Liver (tissue), 9 donors: ENCODE measurements around the gene SLC22A9. TPM values are rescaled to one million over a fixed set of nuclear protein-coding genes. Genes with fewer than 3 reads are reported as not detected.

Experiments used
- DNase-seq: peaks from one replicate; pipeline ENCODE4 v3.0.0-alpha.2; 2017; ENCODE audit warnings: low spot score
- H3K27ac ChIP-seq, 2 donors: one replicate each; pipeline ENCODE4 v1.7.0; 2013; ENCODE audit warnings: inconsistent platforms in 2 of 2, low read length in 2 of 2, control low read depth in 1 of 2, low read depth in 1 of 2, mild to moderate bottlenecking in 1 of 2
- H3K27me3 ChIP-seq, 4 donors: one replicate each; pipeline versions ENCODE4 v1.6.1 to v1.7.0; 2013; ENCODE audit warnings: low read length in 3 of 4, inconsistent platforms in 1 of 4, mild to moderate bottlenecking in 1 of 4, moderate library complexity in 1 of 4; ENCODE audit not compliant: control insufficient read depth in 4 of 4, insufficient read depth in 4 of 4
- H3K36me3 ChIP-seq, 4 donors: one replicate each; pipeline versions ENCODE4 v1.6.1 to v1.7.0; 2013; ENCODE audit warnings: low read length in 3 of 4, mild to moderate bottlenecking in 3 of 4, low read depth in 1 of 4, moderate library complexity in 1 of 4; ENCODE audit not compliant: control insufficient read depth in 4 of 4, insufficient read depth in 3 of 4
- H3K4me1 ChIP-seq, 4 donors: one replicate each; pipeline versions ENCODE4 v1.6.1 to v1.7.0; 2013; ENCODE audit warnings: low read length in 3 of 4, mild to moderate bottlenecking in 3 of 4, moderate library complexity in 1 of 4; ENCODE audit not compliant: control insufficient read depth in 4 of 4, insufficient read depth in 4 of 4
- H3K4me3 ChIP-seq, 3 donors: one replicate each; pipeline versions ENCODE4 v1.6.1 to v1.7.0; 2013; ENCODE audit warnings: low read length in 3 of 3, control low read depth in 1 of 3, low read depth in 1 of 3, mild to moderate bottlenecking in 1 of 3
- H3K9ac ChIP-seq, 2 donors: one replicate each; pipeline ENCODE4 v1.7.0; 2013; ENCODE audit warnings: low read length in 2 of 2, mild to moderate bottlenecking in 2 of 2, moderate library complexity in 2 of 2, control low read depth in 1 of 2, low read depth in 1 of 2
- H3K9me3 ChIP-seq, 4 donors: one replicate each; pipeline versions ENCODE4 v1.6.1 to v1.7.0; 2013; ENCODE audit warnings: low read length in 3 of 4; ENCODE audit not compliant: control insufficient read depth in 4 of 4
- EGR1 ChIP-seq, 2 donors: IDR thresholded peaks; 2 replicates each; pipeline ENCODE4 v1.6.1; 2016 to 2018; ENCODE audit warnings: antibody characterized with exemption in 2 of 2, low read depth in 2 of 2
- FOXA1 ChIP-seq: IDR thresholded peaks from 2 replicates; pipeline ENCODE4 v1.6.1; 2016; ENCODE audit warnings: antibody characterized with exemption
- FOXA2 ChIP-seq: IDR thresholded peaks from 2 replicates; pipeline ENCODE4 v1.6.1; 2016; ENCODE audit warnings: antibody characterized with exemption
- GABPA ChIP-seq, 2 donors: IDR thresholded peaks in 1 of 2; conservative IDR thresholded peaks in 1 of 2; 2 replicates each; pipeline ENCODE4 v1.6.1; 2016; ENCODE audit warnings: antibody characterized with exemption in 2 of 2, mild to moderate bottlenecking in 1 of 2, moderate library complexity in 1 of 2
- HNF4A ChIP-seq, 2 donors: conservative IDR thresholded peaks; 2 replicates each; pipeline ENCODE4 v1.6.1; 2016; ENCODE audit warnings: antibody characterized with exemption in 2 of 2, mild to moderate bottlenecking in 2 of 2
- HNF4G ChIP-seq: IDR thresholded peaks from 2 replicates; pipeline ENCODE4 v1.6.1; 2016; ENCODE audit warnings: antibody characterized with exemption
- JUND ChIP-seq, 2 donors: IDR thresholded peaks; 2 replicates each; pipeline ENCODE4 v1.6.1; 2016; ENCODE audit warnings: antibody characterized with exemption in 2 of 2
- NR2F2 ChIP-seq: IDR thresholded peaks from 2 replicates; pipeline ENCODE4 v1.6.1; 2016; ENCODE audit warnings: antibody characterized with exemption
- RAD21 ChIP-seq, 2 donors: IDR thresholded peaks; 2 replicates each; pipeline ENCODE4 v1.6.1; 2016; ENCODE audit warnings: antibody characterized with exemption in 2 of 2, mild to moderate bottlenecking in 2 of 2
- RXRA ChIP-seq, 2 donors: IDR thresholded peaks; 2 replicates each; pipeline ENCODE4 v1.6.1; 2017 to 2018; ENCODE audit warnings: antibody characterized with exemption in 2 of 2, mild to moderate bottlenecking in 1 of 2
- SP1 ChIP-seq: IDR thresholded peaks from 2 replicates; pipeline ENCODE4 v1.6.1; 2018; ENCODE audit warnings: antibody characterized with exemption, mild to moderate bottlenecking
- TAF1 ChIP-seq: conservative IDR thresholded peaks from 2 replicates; pipeline ENCODE4 v1.6.1; 2016; ENCODE audit warnings: antibody characterized with exemption, mild to moderate bottlenecking
- YY1 ChIP-seq: IDR thresholded peaks from 2 replicates; pipeline ENCODE4 v1.6.1; 2016; ENCODE audit warnings: antibody characterized with exemption, mild to moderate bottlenecking
- WGBS: extraction: QIAGEN DNeasy Blood & Tissue Kit; methylation state at CpG from one replicate; pipeline ENCODE4 v1.1.7; 2013; 5-methylcytosine and 5-hydroxymethylcytosine counted together
- polyA plus RNA-seq, 2 donors: library from polyadenylated mRNA; stranded (reverse) in 1 of 2; unstranded in 1 of 2; fragments of 200-250 nt in 1 of 2; fragments of >200 nt in 1 of 2; fragmentation: Nextera tagmentation in 1 of 2; extraction: Ambion mirVana in 1 of 2; gene quantifications; one replicate each; pipeline versions ENCODE4 v1.2.1 to v1.2.3, GENCODE V29; 2013 to 2015
- total RNA-seq, 2 donors: library from RNA; depleted of rRNA; stranded (reverse); fragments of >200 nt; gene quantifications; one replicate each; pipeline ENCODE4 v1.2.3, GENCODE V29; 2014
- TF ChIP-seq, protein P1 (sequence below): IDR thresholded peaks from 2 replicates; pipeline ENCODE4 v1.6.1; 2016; ENCODE audit warnings: antibody characterized with exemption
- TF ChIP-seq, protein P2 (sequence below): IDR thresholded peaks from 2 replicates; pipeline ENCODE4 v1.6.1; 2016; ENCODE audit warnings: antibody characterized with exemption
- TF ChIP-seq, protein P3 (sequence below): fragments of 150-350 bp; IDR thresholded peaks from 2 replicates; pipeline ENCODE4 v1.5.1; 2017; ENCODE audit warnings: improper control_type of control experiment, low read depth, low read length; ENCODE audit not compliant: missing input control
- TF ChIP-seq, protein P4 (sequence below): IDR thresholded peaks from 2 replicates; pipeline ENCODE4 v1.6.1; 2016; ENCODE audit warnings: antibody characterized with exemption, mild to moderate bottlenecking
- donor health status: healthy.
- donor health status: healthy.
- donor health status: healthy.
- donor health status: healthy.
- donor health status: healthy.

Gene SLC22A9
- total and polyA plus RNA-seq, 4 donors, result 10.0 to 138 (median 18.9) TPM

DNA sequence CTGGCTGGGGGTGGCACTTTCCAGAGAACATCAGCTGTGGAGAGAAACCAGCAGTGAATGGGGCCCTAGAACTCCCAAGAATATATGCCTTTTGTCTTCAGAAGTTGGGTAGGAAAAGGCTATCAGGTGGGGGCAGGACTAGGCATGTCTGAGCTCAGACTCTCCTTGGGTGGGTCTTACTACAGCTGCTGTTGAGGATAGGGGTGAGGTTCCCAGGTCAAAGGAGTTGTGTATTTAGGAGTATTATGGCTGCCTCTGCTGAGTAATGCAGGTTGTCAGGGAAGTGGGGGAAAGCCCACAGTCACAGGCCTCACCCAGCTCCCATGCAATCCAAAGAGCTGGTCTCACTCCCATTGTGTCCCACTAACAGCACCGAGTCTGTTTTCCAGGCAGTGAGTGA is 26.1 kb downstream of the SLC22A9 start:
- H3K27ac ChIP-seq, result no peak overlapping the region
- peaks cover 0 to 22% (median 5%) of the 10 kb centered on the region in 4 donors for H3K36me3 ChIP-seq
- 90% methylated on average over 1 of the region's 1 CpG for WGBS
- DNase-seq, result no peak
- no peaks in the 10 kb centered on the region for H3K4me1 ChIP-seq
- H3K9ac ChIP-seq, result no peak overlapping the region
- no peak overlapping the region for H3K4me3 ChIP-seq
- TF ChIP-seq GABPA (IDR thresholded peaks at IDR 0.05 in 1 of 2, conservative IDR thresholded peaks at IDR 0.05 in 1 of 2), result no peak
- TF ChIP-seq, protein P1, sequence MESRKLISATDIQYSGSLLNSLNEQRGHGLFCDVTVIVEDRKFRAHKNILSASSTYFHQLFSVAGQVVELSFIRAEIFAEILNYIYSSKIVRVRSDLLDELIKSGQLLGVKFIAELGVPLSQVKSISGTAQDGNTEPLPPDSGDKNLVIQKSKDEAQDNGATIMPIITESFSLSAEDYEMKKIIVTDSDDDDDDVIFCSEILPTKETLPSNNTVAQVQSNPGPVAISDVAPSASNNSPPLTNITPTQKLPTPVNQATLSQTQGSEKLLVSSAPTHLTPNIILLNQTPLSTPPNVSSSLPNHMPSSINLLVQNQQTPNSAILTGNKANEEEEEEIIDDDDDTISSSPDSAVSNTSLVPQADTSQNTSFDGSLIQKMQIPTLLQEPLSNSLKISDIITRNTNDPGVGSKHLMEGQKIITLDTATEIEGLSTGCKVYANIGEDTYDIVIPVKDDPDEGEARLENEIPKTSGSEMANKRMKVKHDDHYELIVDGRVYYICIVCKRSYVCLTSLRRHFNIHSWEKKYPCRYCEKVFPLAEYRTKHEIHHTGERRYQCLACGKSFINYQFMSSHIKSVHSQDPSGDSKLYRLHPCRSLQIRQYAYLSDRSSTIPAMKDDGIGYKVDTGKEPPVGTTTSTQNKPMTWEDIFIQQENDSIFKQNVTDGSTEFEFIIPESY, result no peak
- TF ChIP-seq, protein P2, sequence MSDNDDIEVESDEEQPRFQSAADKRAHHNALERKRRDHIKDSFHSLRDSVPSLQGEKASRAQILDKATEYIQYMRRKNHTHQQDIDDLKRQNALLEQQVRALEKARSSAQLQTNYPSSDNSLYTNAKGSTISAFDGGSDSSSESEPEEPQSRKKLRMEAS, result no peak
- TF ChIP-seq RXRA (IDR thresholded peaks at IDR 0.05), result no peak
- no peak for TF ChIP-seq SP1
- TF ChIP-seq EGR1 (IDR thresholded peaks at IDR 0.05; ENCODE audit: low read depth in 2 of 2), result no peak
- TF ChIP-seq, protein P3, sequence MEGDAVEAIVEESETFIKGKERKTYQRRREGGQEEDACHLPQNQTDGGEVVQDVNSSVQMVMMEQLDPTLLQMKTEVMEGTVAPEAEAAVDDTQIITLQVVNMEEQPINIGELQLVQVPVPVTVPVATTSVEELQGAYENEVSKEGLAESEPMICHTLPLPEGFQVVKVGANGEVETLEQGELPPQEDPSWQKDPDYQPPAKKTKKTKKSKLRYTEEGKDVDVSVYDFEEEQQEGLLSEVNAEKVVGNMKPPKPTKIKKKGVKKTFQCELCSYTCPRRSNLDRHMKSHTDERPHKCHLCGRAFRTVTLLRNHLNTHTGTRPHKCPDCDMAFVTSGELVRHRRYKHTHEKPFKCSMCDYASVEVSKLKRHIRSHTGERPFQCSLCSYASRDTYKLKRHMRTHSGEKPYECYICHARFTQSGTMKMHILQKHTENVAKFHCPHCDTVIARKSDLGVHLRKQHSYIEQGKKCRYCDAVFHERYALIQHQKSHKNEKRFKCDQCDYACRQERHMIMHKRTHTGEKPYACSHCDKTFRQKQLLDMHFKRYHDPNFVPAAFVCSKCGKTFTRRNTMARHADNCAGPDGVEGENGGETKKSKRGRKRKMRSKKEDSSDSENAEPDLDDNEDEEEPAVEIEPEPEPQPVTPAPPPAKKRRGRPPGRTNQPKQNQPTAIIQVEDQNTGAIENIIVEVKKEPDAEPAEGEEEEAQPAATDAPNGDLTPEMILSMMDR, result no peak
- no peak for TF ChIP-seq JUND (IDR thresholded peaks at IDR 0.05)
- no peaks in the 10 kb centered on the region for H3K27me3 ChIP-seq
- no peaks in the 10 kb centered on the region for H3K9me3 ChIP-seq

DNA sequence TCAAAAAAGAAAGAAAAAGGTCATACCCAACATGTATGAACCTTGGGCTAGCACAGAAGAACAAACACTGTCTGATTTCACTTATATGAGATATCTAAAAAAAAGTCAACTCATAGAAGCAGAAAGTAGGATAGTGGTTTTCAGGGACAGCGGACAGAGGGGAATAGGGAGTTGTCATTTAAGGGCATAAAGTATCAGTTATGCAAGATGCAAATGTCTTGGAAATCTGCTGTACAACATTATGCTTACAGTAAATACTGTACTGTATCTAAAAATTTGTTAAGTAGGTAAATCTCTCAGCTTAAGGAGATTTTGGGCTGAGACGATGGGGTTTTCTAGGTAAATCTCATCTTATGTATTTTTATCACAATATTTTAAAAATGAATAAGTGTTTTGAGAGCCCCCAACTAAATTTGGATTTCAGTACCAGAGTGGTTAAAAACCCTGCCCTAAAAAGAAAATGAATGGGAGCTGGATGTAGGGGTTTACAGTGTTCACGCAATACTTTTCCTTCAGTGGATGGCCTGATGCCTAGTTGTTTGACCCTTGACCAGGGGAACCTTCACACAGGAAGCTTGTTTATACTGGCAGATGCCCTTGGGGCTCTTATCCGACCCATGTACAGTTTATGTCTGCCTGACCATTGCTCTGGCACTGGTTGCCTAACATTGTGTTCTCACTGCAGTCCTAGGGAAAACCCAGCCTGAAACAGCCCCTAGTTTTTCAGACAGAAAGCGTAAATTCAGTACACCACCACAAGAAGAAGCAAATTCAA is 34.8 kb downstream of the SLC22A9 start:
- no peak overlapping the region for H3K4me3 ChIP-seq
- peaks cover 0 to 18% (median 12%) of the 10 kb centered on the region in 4 donors for H3K4me1 ChIP-seq
- no peaks in the 10 kb centered on the region for H3K9me3 ChIP-seq
- peak; percentile 44 for DNase-seq
- peak overlapping the region in 1 of 2 donors; percentile 16 for H3K9ac ChIP-seq
- WGBS, result 49% methylated on average over 5 of the region's 5 CpGs
- no peaks in the 10 kb centered on the region for H3K27me3 ChIP-seq
- H3K36me3 ChIP-seq, result peaks cover 0 to 13% (median 6%) of the 10 kb centered on the region in 4 donors
- H3K27ac ChIP-seq, result peak overlapping the region; percentile 75 to 84
- TF ChIP-seq HNF4A (conservative IDR thresholded peaks at IDR 0.05), result peak; percentile 94 to 97
- peak; percentile 98 for TF ChIP-seq RXRA (IDR thresholded peaks at IDR 0.05)
- TF ChIP-seq RAD21 (IDR thresholded peaks at IDR 0.05), result peak; percentile 51 to 70
- peak; percentile 80 for TF ChIP-seq YY1
- TF ChIP-seq TAF1, result no peak
- TF ChIP-seq, protein P2, result peak; percentile 80
- TF ChIP-seq GABPA (IDR thresholded peaks at IDR 0.05 in 1 of 2, conservative IDR thresholded peaks at IDR 0.05 in 1 of 2), result peak; percentile 17 to 50
- TF ChIP-seq, protein P1, result peak; percentile 77
- TF ChIP-seq NR2F2, result peak; percentile 91
- peak in 1 of 2 donors; percentile 73 for TF ChIP-seq EGR1 (IDR thresholded peaks at IDR 0.05; ENCODE audit: low read depth in 2 of 2)
- TF ChIP-seq, protein P3, result no peak
- TF ChIP-seq, protein P4, sequence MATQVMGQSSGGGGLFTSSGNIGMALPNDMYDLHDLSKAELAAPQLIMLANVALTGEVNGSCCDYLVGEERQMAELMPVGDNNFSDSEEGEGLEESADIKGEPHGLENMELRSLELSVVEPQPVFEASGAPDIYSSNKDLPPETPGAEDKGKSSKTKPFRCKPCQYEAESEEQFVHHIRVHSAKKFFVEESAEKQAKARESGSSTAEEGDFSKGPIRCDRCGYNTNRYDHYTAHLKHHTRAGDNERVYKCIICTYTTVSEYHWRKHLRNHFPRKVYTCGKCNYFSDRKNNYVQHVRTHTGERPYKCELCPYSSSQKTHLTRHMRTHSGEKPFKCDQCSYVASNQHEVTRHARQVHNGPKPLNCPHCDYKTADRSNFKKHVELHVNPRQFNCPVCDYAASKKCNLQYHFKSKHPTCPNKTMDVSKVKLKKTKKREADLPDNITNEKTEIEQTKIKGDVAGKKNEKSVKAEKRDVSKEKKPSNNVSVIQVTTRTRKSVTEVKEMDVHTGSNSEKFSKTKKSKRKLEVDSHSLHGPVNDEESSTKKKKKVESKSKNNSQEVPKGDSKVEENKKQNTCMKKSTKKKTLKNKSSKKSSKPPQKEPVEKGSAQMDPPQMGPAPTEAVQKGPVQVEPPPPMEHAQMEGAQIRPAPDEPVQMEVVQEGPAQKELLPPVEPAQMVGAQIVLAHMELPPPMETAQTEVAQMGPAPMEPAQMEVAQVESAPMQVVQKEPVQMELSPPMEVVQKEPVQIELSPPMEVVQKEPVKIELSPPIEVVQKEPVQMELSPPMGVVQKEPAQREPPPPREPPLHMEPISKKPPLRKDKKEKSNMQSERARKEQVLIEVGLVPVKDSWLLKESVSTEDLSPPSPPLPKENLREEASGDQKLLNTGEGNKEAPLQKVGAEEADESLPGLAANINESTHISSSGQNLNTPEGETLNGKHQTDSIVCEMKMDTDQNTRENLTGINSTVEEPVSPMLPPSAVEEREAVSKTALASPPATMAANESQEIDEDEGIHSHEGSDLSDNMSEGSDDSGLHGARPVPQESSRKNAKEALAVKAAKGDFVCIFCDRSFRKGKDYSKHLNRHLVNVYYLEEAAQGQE, result peak; percentile 61
- peak; percentile 80 for TF ChIP-seq HNF4G
- peak; percentile 65 to 88 for TF ChIP-seq JUND (IDR thresholded peaks at IDR 0.05)
- TF ChIP-seq FOXA2, result peak; percentile 96
- peak; percentile 95 for TF ChIP-seq SP1
- peak; percentile 96 for TF ChIP-seq FOXA1
